ENCODE results near the gene FGD6. TPM values are rescaled to one million over a fixed set of nuclear protein-coding genes. Genes with fewer than 3 reads are reported as not detected.
"Not testable (repeated sequence)": the region's sequence is repeated elsewhere in the genome, so short reads cannot be mapped to it uniquely, and the experiment has no call there.

FGD6 gene
- polyA plus RNA-seq, 4 donors = 0.89 to 11.4 (median 1.3) TPM

- H3K9me3 ChIP-seq (ENCODE audit: control insufficient read depth in 2 of 2, insufficient read depth in 1 of 2, low read depth in 1 of 2, low read length in 1 of 2) = peaks cover 0 to 15% of the 10 kb centered on the region in 2 donors
- FAIRE-seq (no peak), DNase-seq (no peak)
- H3K27ac ChIP-seq (ENCODE audit: low read depth in 1 of 3, low read length in 2 of 3) = no peak overlapping the region
- no peaks in the 10 kb centered on the region for H3K27me3 ChIP-seq (ENCODE audit: control insufficient read depth in 3 of 3, insufficient read depth in 3 of 3, low read length in 3 of 3)
- no peak overlapping the region for H3K4me3 ChIP-seq (ENCODE audit: low read depth in 1 of 3, low read length in 3 of 3)
- 75 to 91% (median 80%) methylated on average over 2 of the region's 2 CpGs for WGBS, 3 donors
- H3K4me1 ChIP-seq (ENCODE audit: control insufficient read depth in 3 of 3, insufficient read depth in 2 of 3, low read depth in 1 of 3, low read length in 2 of 3) = no peaks in the 10 kb centered on the region
- H3K36me3 ChIP-seq (ENCODE audit: control insufficient read depth in 3 of 3, insufficient read depth in 2 of 3, low read depth in 1 of 3, low read length in 3 of 3) = peaks cover 0 to 23% (median 0%) of the 10 kb centered on the region in 3 donors
These were observed 23.3 kb upstream of the FGD6 start for GRCh38 chr12:95240556-95240955.

- not testable (repeated sequence) for H3K27ac ChIP-seq (ENCODE audit: low read depth in 1 of 3, low read length in 2 of 3); DNase-seq; H3K4me3 ChIP-seq (ENCODE audit: low read depth in 1 of 3, low read length in 3 of 3); H3K27me3 ChIP-seq (ENCODE audit: control insufficient read depth in 3 of 3, insufficient read depth in 3 of 3, low read length in 3 of 3); H3K4me1 ChIP-seq (ENCODE audit: control insufficient read depth in 3 of 3, insufficient read depth in 2 of 3, low read depth in 1 of 3, low read length in 2 of 3); FAIRE-seq
- peaks cover 0 to 15% of the 10 kb centered on the region in 2 donors for H3K9me3 ChIP-seq (ENCODE audit: control insufficient read depth in 2 of 2, insufficient read depth in 1 of 2, low read depth in 1 of 2, low read length in 1 of 2)
- H3K36me3 ChIP-seq (ENCODE audit: control insufficient read depth in 3 of 3, insufficient read depth in 2 of 3, low read depth in 1 of 3, low read length in 3 of 3) = peaks cover 0 to 22% (median 0%) of the 10 kb centered on the region in 3 donors
- WGBS, 3 donors = 80 to 94% (median 93%) methylated on average over 2 of the region's 2 CpGs
These were observed 22.6 kb upstream of the FGD6 start for GRCh38 chr12:95239835-95240234.

GRCh38 chr12:95239216-95239615 is 21.9 kb upstream of the FGD6 start:
- Histone ChIP-seq H3K27me3 (ENCODE audit: control insufficient read depth in 3 of 3, insufficient read depth in 3 of 3, low read length in 3 of 3) (no peaks in the 10 kb centered on the region), H3K27ac (ENCODE audit: low read depth in 1 of 3, low read length in 2 of 3) (no peak overlapping the region), H3K4me3 (ENCODE audit: low read depth in 1 of 3, low read length in 3 of 3) (no peak overlapping the region), H3K9me3 (ENCODE audit: control insufficient read depth in 2 of 2, insufficient read depth in 1 of 2, low read depth in 1 of 2, low read length in 1 of 2) (peaks cover 0 to 15% of the 10 kb centered on the region in 2 donors), H3K4me1 (ENCODE audit: control insufficient read depth in 3 of 3, insufficient read depth in 2 of 3, low read depth in 1 of 3, low read length in 2 of 3) (no peaks in the 10 kb centered on the region), H3K36me3 (ENCODE audit: control insufficient read depth in 3 of 3, insufficient read depth in 2 of 3, low read depth in 1 of 3, low read length in 3 of 3) (peaks cover 0 to 25% (median 0%) of the 10 kb centered on the region in 3 donors)
- FAIRE-seq (no peak), DNase-seq (no peak)

GRCh38 chr12:95238150-95238549 is 20.9 kb upstream of the FGD6 start:
- Histone ChIP-seq H3K36me3 (ENCODE audit: control insufficient read depth in 3 of 3, insufficient read depth in 2 of 3, low read depth in 1 of 3, low read length in 3 of 3) (peaks cover 0 to 18% (median 0%) of the 10 kb centered on the region in 3 donors), H3K27ac (ENCODE audit: low read depth in 1 of 3, low read length in 2 of 3) (no peak overlapping the region), H3K4me1 (ENCODE audit: control insufficient read depth in 3 of 3, insufficient read depth in 2 of 3, low read depth in 1 of 3, low read length in 2 of 3) (no peaks in the 10 kb centered on the region), H3K4me3 (ENCODE audit: low read depth in 1 of 3, low read length in 3 of 3) (no peak overlapping the region), H3K27me3 (ENCODE audit: control insufficient read depth in 3 of 3, insufficient read depth in 3 of 3, low read length in 3 of 3) (no peaks in the 10 kb centered on the region), H3K9me3 (ENCODE audit: control insufficient read depth in 2 of 2, insufficient read depth in 1 of 2, low read depth in 1 of 2, low read length in 1 of 2) (peaks cover 0 to 7% of the 10 kb centered on the region in 2 donors)
- DNase-seq (no peak), FAIRE-seq (no peak)
- WGBS, 3 donors = 80 to 90% (median 83%) methylated on average over 1 of the region's 1 CpG

- H3K36me3 ChIP-seq (ENCODE audit: control insufficient read depth in 3 of 3, insufficient read depth in 2 of 3, low read depth in 1 of 3, low read length in 3 of 3) = peaks cover 0 to 10% (median 0%) of the 10 kb centered on the region in 3 donors
- peaks cover 0 to 5% of the 10 kb centered on the region in 2 donors for H3K9me3 ChIP-seq (ENCODE audit: control insufficient read depth in 2 of 2, insufficient read depth in 1 of 2, low read depth in 1 of 2, low read length in 1 of 2)
- H3K27me3 ChIP-seq (ENCODE audit: control insufficient read depth in 3 of 3, insufficient read depth in 3 of 3, low read length in 3 of 3) = no peaks in the 10 kb centered on the region
- H3K27ac ChIP-seq (ENCODE audit: low read depth in 1 of 3, low read length in 2 of 3) = no peak overlapping the region
- FAIRE-seq (no peak), DNase-seq (no peak)
- WGBS, 3 donors = 65 to 90% (median 88%) methylated on average over 1 of the region's 1 CpG
- H3K4me1 ChIP-seq (ENCODE audit: control insufficient read depth in 3 of 3, insufficient read depth in 2 of 3, low read depth in 1 of 3, low read length in 2 of 3) = no peaks in the 10 kb centered on the region
- H3K4me3 ChIP-seq (ENCODE audit: low read depth in 1 of 3, low read length in 3 of 3) = no peak overlapping the region
These were observed 20.0 kb upstream of the FGD6 start for GRCh38 chr12:95237315-95237714.

GRCh38 chr12:95235621-95236020 is 18.4 kb upstream of the FGD6 start:
- H3K4me1 ChIP-seq (ENCODE audit: control insufficient read depth in 3 of 3, insufficient read depth in 2 of 3, low read depth in 1 of 3, low read length in 2 of 3); FAIRE-seq; H3K27me3 ChIP-seq (ENCODE audit: control insufficient read depth in 3 of 3, insufficient read depth in 3 of 3, low read length in 3 of 3); H3K27ac ChIP-seq (ENCODE audit: low read depth in 1 of 3, low read length in 2 of 3); H3K4me3 ChIP-seq (ENCODE audit: low read depth in 1 of 3, low read length in 3 of 3); H3K36me3 ChIP-seq (ENCODE audit: control insufficient read depth in 3 of 3, insufficient read depth in 2 of 3, low read depth in 1 of 3, low read length in 3 of 3); DNase-seq; H3K9me3 ChIP-seq (ENCODE audit: control insufficient read depth in 2 of 2, insufficient read depth in 1 of 2, low read depth in 1 of 2, low read length in 1 of 2): not testable (repeated sequence)
- 97 to 100% (median 97%) methylated on average over 10 to 31 of the region's 31 CpGs for WGBS, 3 donors

- H3K4me1 ChIP-seq (ENCODE audit: control insufficient read depth in 3 of 3, insufficient read depth in 2 of 3, low read depth in 1 of 3, low read length in 2 of 3); H3K27me3 ChIP-seq (ENCODE audit: control insufficient read depth in 3 of 3, insufficient read depth in 3 of 3, low read length in 3 of 3); DNase-seq; H3K4me3 ChIP-seq (ENCODE audit: low read depth in 1 of 3, low read length in 3 of 3); H3K9me3 ChIP-seq (ENCODE audit: control insufficient read depth in 2 of 2, insufficient read depth in 1 of 2, low read depth in 1 of 2, low read length in 1 of 2); FAIRE-seq; H3K27ac ChIP-seq (ENCODE audit: low read depth in 1 of 3, low read length in 2 of 3): not testable (repeated sequence)
- H3K36me3 ChIP-seq (ENCODE audit: control insufficient read depth in 3 of 3, insufficient read depth in 2 of 3, low read depth in 1 of 3, low read length in 3 of 3) = peaks cover 0 to 11% (median 0%) of the 10 kb centered on the region in 3 donors
- WGBS, 3 donors = 97 to 98% (median 98%) methylated on average over 14 of the region's 14 CpGs
These were observed 16.9 kb upstream of the FGD6 start for GRCh38 chr12:95234187-95234586.

GRCh38 chr12:95231190-95231589 is 13.9 kb upstream of the FGD6 start:
- DNase-seq (peak; percentile 22 to 28), FAIRE-seq (no peak)
- Histone ChIP-seq H3K27me3 (ENCODE audit: control insufficient read depth in 3 of 3, insufficient read depth in 3 of 3, low read length in 3 of 3) (no peaks in the 10 kb centered on the region), H3K36me3 (ENCODE audit: control insufficient read depth in 3 of 3, insufficient read depth in 2 of 3, low read depth in 1 of 3, low read length in 3 of 3) (peaks cover 0 to 11% (median 0%) of the 10 kb centered on the region in 3 donors), H3K4me1 (ENCODE audit: control insufficient read depth in 3 of 3, insufficient read depth in 2 of 3, low read depth in 1 of 3, low read length in 2 of 3) (no peaks in the 10 kb centered on the region), H3K27ac (ENCODE audit: low read depth in 1 of 3, low read length in 2 of 3) (no peak overlapping the region), H3K4me3 (ENCODE audit: low read depth in 1 of 3, low read length in 3 of 3) (no peak overlapping the region), H3K9me3 (ENCODE audit: control insufficient read depth in 2 of 2, insufficient read depth in 1 of 2, low read depth in 1 of 2, low read length in 1 of 2) (peaks cover 0 to under 1% of the 10 kb centered on the region in 2 donors)
- 51 to 65% (median 65%) methylated on average over 2 of the region's 2 CpGs for WGBS, 3 donors

- peaks cover 0 to 14% (median 0%) of the 10 kb centered on the region in 3 donors for H3K36me3 ChIP-seq (ENCODE audit: control insufficient read depth in 3 of 3, insufficient read depth in 2 of 3, low read depth in 1 of 3, low read length in 3 of 3)
- no peak overlapping the region for H3K27ac ChIP-seq (ENCODE audit: low read depth in 1 of 3, low read length in 2 of 3)
- no peaks in the 10 kb centered on the region for H3K4me1 ChIP-seq (ENCODE audit: control insufficient read depth in 3 of 3, insufficient read depth in 2 of 3, low read depth in 1 of 3, low read length in 2 of 3)
- FAIRE-seq (no peak), DNase-seq (no peak)
- H3K27me3 ChIP-seq (ENCODE audit: control insufficient read depth in 3 of 3, insufficient read depth in 3 of 3, low read length in 3 of 3) = no peaks in the 10 kb centered on the region
- H3K4me3 ChIP-seq (ENCODE audit: low read depth in 1 of 3, low read length in 3 of 3) = no peak overlapping the region
- H3K9me3 ChIP-seq (ENCODE audit: control insufficient read depth in 2 of 2, insufficient read depth in 1 of 2, low read depth in 1 of 2, low read length in 1 of 2) = no peaks in the 10 kb centered on the region
These were observed 13.0 kb upstream of the FGD6 start for GRCh38 chr12:95230313-95230712.

Data from small intestine (tissue), 7 donors.